HG02642 (cell line): Measurements from ENCODE around the gene SEC14L1.
"Not testable (repeated sequence)": the region's sequence is repeated elsewhere in the genome, so short reads cannot be mapped to it uniquely, and the experiment has no call there.

Experiments used
- ATAC-seq: cut with Tn5 transposase; IDR thresholded peaks from one replicate; pipeline ENCODE4 v1.9.1; 2021; ENCODE audit warnings: mild to moderate bottlenecking; ENCODE audit not compliant: unreplicated experiment, poor library complexity

Gene SEC14L1

GRCh38 chr17:77140878-77141767 lies at the start of gene SEC14L1:
SEC14L1 (plus strand) TSS chr17:77140969; CDS start chr17:77143597, 2,628 bp downstream.
- peak; percentile 40 for ATAC-seq

GRCh38 chr17:77092025-77092424 lies 48.7 kb upstream of the SEC14L1 start:
- no peak for ATAC-seq

GRCh38 chr17:77095461-77095860 lies 45.3 kb upstream of the SEC14L1 start:
- ATAC-seq = no peak

- no peak for ATAC-seq
Observed at GRCh38 chr17:77096570-77097214, 44.1 kb upstream of the SEC14L1 start.

GRCh38 chr17:77097631-77098180 lies 43.1 kb upstream of the SEC14L1 start:
- no peak for ATAC-seq

- no peak for ATAC-seq
Observed at GRCh38 chr17:77098884-77099545, 41.8 kb upstream of the SEC14L1 start.

GRCh38 chr17:77099997-77100396 lies 40.8 kb upstream of the SEC14L1 start:
- no peak for ATAC-seq

GRCh38 chr17:77101521-77102410 lies 39.0 kb upstream of the SEC14L1 start:
- ATAC-seq = peak; percentile 39

- not testable (repeated sequence) for ATAC-seq
Observed at GRCh38 chr17:77102411-77103134, 38.2 kb upstream of the SEC14L1 start.

GRCh38 chr17:77105706-77106105 lies 35.1 kb upstream of the SEC14L1 start:
- ATAC-seq = no peak

- no peak for ATAC-seq
Observed at GRCh38 chr17:77106874-77107358, 33.9 kb upstream of the SEC14L1 start.

GRCh38 chr17:77107506-77108433 lies 33.0 kb upstream of the SEC14L1 start:
- ATAC-seq = no peak

- no peak for ATAC-seq
Observed at GRCh38 chr17:77109159-77109759, 31.5 kb upstream of the SEC14L1 start.

GRCh38 chr17:77109764-77110359 lies 30.9 kb upstream of the SEC14L1 start:
- no peak for ATAC-seq

- ATAC-seq = not testable (repeated sequence)
Observed at GRCh38 chr17:77111165-77111933, 29.4 kb upstream of the SEC14L1 start.

- ATAC-seq = no peak
Observed at GRCh38 chr17:77111934-77112296, 28.9 kb upstream of the SEC14L1 start.
